ENCODE measurements around the gene CLEC18C.
"Not testable (repeated sequence)": the region's sequence is repeated elsewhere in the genome, so short reads cannot be mapped to it uniquely, and the experiment has no call there.

Gene CLEC18C

DNA sequence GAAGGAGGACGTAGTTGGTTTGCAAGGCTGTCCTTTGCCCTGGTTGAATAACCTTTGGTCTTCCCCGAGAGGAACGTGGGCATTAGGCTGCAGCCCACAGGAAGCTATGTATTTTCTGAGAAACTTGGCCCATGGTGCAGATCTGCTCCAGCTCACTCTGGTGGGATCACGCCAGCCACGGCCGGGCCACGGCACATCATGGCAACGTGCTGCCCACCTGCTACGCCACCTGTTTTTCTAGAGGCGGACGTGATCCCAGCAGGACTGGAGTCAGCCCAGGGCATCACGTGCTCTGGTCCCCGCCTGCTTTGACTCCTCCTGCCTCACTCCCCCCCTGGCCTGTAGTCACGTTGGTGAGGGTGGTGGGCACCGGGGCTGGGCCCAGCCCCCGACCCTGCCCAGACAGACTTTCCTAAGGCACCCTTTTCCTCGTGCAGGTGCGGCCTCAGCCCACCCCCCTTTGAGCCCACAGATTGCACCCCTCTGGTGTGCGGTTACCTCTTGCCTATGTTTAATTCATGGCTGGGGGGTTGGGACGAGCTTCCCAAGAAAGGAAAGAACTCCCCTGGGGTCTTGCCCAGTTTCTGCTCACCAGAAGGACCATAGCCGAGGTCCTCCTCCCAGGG is at the start of gene CLEC18C:
Gene CLEC18C, plus strand, starts transcription at position 576 of the 626 bp plus-strand sequence. CDS start 492 bp downstream, outside the sequence.
- not testable (repeated sequence) for H3K4me3 ChIP-seq (ENCODE audit: low read depth, low read length); DNase-seq (ENCODE audit: low read depth)

DNA sequence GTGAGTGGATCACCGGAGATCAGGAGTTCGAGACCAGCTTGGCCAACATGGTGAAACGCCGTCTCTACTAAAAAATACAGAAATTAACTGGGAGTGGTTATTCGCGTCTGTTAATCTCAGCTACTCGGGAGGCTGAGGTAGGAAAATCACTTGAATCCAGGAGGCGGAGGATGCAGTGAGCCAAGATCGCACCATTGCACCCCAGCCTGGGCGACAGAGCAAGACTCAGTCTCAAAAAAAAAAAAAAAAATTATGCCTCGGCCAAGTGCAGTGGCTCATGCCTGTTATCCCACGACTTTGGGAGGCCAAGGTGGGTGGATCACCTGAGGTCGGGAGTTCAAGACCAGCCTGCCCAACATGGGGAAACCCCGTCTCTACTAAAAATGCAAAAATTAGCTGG is 49.8 kb upstream of the CLEC18C start:
- H3K4me3 ChIP-seq (ENCODE audit: low read depth, low read length); DNase-seq (ENCODE audit: low read depth): not testable (repeated sequence)

DNA sequence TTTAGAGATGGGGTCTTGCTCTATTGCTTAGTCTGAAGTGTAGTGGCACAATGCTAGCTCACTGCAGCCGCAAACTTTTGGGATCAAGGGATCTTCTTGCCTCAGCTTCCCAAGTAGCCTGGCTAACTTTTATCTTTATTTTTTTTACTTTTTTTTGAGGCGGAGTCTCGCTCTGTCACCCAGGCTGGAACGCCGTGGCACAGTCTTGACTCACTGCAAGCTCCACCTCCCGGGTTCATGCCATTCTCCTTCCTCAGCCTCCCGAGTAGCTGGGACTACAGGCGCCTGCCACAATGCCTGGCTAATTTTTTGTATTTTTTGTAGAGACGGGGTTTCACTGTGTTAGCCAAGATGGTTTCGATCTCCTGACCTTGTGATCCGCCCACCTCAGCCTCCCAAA is 47.4 kb upstream of the CLEC18C start:
- DNase-seq (ENCODE audit: low read depth); H3K4me3 ChIP-seq (ENCODE audit: low read depth, low read length): not testable (repeated sequence)

DNA sequence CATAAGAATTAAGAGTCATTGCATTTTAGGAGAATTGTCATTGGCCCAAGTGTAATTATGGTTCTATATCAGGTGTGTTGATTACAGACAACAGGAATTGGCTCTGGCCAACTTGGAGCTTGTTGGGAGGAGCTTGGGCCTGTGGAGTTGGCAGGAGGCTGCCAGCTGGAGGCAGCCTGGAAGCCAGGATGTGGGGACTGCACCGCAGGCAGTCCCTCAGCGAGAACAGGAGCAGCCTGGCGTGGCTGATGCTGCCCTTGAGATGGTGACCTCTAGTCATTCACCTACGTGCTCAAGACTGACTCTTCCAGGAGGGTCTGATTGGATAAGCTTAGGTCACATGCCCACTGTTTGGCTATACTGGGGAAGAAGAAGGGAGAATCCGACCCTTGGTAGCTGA is 45.9 kb upstream of the CLEC18C start:
- H3K4me3 ChIP-seq (ENCODE audit: low read depth, low read length); DNase-seq (ENCODE audit: low read depth): not testable (repeated sequence)

DNA sequence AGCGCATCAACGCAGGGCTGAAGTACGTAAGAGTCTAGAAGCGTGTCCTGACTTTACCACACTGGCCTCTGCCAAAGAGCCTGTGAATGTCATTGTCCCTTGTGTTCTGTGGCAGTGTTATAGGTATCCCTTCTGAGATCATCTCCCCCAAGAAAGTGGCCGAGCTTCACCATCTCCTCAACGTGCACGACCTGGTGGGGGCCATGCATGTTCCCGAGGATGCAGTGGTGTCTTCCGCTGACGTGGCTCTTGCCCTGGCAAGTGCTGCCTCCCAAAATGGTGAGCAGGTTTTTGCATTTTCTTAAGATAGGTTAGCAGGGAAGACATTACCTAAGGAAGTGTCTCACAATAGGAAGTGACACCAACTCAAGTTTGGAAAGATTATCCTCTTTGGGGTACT is 44.7 kb upstream of the CLEC18C start:
- not testable (repeated sequence) for H3K4me3 ChIP-seq (ENCODE audit: low read depth, low read length); DNase-seq (ENCODE audit: low read depth)

DNA sequence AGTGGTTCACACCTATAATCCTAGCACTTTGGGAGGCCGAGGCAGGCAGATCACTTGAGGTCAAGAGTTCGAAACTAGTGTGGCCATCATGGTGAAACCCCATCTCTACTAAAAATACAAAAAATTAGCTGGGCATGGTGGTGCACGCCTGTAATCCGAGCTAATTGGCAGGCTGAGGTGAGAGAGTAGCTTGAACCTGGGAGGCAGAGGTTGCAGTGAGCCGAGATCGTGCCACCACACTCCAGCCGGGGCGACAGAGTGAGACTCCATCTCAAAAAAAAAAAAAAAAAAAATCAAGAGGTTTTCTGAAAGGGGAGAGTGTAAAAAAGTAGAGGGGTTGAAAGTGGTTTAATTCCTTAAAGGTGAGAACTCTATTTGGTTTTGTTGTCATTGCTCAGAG is 37.8 kb upstream of the CLEC18C start:
- not testable (repeated sequence) for DNase-seq (ENCODE audit: low read depth); H3K4me3 ChIP-seq (ENCODE audit: low read depth, low read length)

DNA sequence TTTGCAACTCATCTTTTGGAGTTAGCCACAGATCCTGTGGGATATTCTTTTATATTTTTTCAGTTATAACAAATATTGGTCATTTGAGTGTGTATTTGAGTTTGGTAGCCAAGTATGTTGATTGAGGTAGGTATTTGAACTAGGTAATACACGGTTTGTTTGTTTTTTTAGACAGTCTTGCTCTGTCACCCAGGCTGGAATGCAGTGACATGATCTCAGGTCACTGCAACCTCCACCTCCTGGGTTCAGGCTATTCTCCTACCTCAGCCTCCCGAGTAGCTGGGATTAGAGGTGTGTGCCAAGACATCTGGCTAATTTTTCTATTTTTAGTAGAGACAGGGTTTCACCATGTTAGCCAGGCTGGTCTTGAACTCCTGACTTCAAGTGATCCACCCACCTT is 37.0 kb upstream of the CLEC18C start:
- H3K4me3 ChIP-seq (ENCODE audit: low read depth, low read length); DNase-seq (ENCODE audit: low read depth): not testable (repeated sequence)

DNA sequence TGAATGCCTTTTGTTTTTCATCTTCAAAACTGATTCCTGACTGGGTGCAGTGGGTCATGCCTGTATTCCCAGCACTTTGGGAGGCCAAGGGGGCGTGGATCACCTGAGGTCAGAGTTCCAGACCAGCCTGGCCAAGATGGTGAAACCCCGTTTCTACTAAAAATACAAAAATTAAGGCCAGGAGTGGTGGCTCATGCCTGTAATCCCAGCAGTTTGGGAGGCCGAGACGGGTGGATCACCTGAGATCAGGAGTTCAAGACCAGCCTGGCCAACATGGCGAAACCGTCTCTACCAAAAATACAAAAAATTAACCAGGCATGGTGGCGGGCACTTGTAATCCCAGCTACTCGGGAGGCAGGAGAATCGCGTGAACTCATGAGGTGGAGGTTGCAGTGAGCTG is 30.8 kb upstream of the CLEC18C start:
- DNase-seq (ENCODE audit: low read depth); H3K4me3 ChIP-seq (ENCODE audit: low read depth, low read length): not testable (repeated sequence)

DNA sequence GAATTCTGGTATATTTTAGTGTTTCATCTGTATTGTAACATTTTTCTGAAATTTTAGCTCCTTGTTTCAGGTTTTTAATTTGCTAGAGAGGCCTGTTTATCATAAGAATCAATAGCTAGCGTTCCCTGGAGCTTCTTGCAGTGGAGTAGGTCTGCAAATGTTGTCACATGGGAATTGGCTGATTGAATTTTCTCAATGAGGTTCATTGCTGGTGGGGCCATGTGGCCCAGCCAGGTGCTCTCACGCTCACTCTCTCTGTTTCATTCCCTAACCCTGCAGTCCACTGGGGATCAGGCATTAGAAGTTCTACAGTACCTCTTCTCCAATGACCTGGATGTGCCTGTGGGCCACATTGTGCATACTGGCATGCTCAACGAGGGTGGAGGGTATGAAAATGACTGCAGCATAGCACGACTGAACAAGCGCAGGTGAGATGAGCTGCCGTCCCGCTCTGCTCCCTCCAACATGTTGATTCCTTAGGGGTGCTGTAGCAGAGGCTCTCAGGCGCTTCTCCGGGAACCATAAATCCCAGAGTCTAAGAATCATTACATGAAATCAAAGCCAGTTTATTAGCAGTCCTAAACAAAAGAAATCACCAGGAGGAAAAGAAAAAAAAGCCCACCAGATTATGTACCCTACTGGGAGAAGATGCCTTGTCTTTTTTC is 30.2 kb upstream of the CLEC18C start:
- H3K4me3 ChIP-seq (ENCODE audit: low read depth, low read length); DNase-seq (ENCODE audit: low read depth): not testable (repeated sequence)

DNA sequence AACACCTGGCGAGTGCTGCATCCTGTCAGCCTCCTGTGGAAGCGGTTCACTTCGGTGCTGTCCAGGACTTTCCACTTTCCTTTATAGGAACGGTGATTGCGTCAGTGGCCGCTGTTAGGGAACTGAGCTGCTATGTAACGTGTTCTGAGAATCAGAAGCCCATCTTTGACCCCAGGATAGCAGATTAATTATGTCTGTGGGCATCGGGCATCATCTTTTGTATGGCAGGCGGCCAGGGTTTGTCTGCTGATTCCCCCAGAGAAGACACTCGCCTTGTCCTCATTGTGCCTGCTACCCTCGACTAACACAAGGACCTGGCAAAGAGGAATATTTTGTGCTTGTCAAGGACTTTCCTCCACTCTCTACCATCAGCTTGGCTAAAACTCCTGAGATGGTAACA is 25.7 kb upstream of the CLEC18C start:
- DNase-seq (ENCODE audit: low read depth); H3K4me3 ChIP-seq (ENCODE audit: low read depth, low read length): not testable (repeated sequence)

DNA sequence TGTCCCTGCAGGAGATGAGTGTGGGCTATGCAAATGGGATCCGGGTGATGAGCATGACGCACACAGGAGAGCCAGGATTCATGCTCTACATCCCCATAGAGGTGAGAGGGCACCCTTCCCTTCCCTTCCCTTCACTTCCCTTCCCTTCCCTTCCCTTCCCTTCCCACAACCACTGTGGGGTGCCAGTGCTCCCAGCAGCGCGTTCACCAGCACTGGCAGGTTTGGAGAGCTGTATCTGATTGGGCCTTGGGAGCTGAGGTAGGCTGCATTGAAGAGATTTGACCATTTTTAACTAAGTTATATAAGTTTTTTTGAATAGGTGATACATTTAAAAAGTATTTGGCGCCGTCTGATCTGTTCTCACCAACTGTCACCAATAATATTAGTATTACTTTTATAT is 25.1 kb upstream of the CLEC18C start:
- not testable (repeated sequence) for DNase-seq (ENCODE audit: low read depth); H3K4me3 ChIP-seq (ENCODE audit: low read depth, low read length)

DNA sequence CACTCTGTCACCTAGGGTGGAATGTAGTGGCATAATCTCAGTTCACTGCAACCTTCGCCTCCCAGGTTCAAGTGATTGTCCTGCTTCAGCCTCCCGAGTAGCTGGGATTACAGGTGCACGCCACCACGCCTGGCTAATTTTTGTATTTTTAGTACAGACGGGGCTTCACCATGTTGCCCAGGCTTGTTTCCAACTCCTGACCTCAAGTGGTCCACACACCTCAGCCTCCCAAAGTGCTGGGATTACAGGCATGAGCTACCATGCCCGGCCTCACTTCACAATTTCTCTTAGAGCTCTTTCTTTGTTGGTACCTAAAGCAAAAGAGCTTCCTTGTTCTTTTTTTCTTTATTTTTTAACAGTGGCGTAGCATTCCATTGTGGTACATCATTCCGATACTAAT is 24.3 kb upstream of the CLEC18C start:
- H3K4me3 ChIP-seq (ENCODE audit: low read depth, low read length); DNase-seq (ENCODE audit: low read depth): not testable (repeated sequence)

DNA sequence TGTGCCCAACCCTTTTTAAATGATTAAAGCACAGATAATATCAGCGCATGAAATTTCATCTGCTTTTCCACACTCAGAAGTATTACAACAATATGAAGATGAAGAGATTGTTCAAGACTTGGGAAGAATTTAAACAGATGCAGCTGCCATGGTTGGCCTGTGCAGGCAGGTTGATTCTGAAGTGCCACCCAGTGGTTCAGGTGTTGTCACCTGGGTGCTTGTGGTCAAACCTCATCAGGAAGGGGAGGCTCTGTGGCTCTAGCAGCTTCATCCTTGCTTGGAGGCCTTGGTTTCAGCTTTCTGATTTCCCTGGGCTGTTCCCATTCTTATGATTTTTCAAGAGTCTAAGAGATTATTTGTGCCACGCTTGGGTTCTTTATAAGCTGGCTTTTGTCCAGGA is 22.2 kb upstream of the CLEC18C start:
- DNase-seq (ENCODE audit: low read depth), result no peak
- H3K4me3 ChIP-seq (ENCODE audit: low read depth, low read length), result no peak overlapping the region

DNA sequence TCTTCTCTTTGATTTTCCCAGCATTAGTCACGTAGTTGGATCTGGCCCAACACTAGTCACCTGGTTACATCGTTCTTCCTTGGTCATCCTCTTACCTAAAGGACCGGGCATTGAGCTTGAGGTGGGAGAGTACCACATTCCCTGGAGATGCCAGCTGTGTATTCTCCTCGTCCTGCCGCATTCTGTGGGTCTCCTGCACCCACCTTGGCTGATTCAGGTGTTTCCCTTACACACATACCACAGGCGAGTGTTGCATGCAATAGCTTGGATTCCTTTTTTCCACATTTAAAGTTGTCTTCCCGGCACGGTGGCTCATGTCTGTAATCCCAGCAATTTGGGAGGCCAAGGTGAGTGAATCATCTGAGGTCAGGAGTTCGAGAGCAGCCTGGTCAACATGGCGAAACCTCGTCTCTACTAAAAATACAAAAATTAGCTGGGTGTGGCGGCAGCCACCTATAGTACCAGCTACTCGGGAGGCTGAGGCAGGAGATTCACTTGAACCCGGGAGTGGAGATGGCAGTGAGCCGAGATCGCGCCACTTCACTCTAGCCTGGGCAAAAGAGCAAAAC is 21.6 kb upstream of the CLEC18C start:
- H3K4me3 ChIP-seq (ENCODE audit: low read depth, low read length), result no peak overlapping the region
- no peak for DNase-seq (ENCODE audit: low read depth)

DNA sequence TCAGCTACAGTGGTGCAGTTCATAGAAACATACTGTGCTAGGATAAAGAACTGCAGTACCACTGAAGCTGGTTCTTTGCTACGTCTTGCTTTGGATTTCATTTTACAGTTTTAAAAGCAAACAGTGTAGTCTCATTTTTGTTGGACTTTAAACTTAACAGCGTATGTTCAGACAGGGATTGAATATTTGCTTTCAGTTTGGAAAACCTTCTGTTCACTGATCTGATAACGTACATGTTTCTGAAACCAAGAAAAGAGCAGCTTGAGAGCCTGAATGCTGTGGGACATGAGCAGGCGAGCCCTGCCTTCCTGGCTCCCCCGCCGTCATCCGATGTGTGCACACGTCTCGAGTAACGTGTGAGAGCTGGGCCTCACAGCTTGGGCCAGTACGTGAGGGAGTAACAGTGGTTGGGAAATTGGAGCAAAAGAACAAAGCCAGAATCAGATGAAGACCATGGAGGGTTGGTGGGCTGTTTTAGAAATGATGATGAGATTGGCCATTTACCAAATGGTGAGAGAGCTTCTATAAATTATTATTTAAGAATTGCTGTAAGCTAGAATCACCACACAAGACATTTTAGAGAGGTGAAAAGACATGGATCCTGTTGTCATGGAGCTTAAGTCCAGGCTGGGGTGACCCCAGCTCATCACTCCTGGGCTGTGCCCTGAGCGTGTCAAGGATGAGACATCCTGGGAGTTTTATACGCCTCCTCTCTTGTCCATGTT is 20.8 kb upstream of the CLEC18C start:
- H3K4me3 ChIP-seq (ENCODE audit: low read depth, low read length), result no peak overlapping the region
- no peak for DNase-seq (ENCODE audit: low read depth)

DNA sequence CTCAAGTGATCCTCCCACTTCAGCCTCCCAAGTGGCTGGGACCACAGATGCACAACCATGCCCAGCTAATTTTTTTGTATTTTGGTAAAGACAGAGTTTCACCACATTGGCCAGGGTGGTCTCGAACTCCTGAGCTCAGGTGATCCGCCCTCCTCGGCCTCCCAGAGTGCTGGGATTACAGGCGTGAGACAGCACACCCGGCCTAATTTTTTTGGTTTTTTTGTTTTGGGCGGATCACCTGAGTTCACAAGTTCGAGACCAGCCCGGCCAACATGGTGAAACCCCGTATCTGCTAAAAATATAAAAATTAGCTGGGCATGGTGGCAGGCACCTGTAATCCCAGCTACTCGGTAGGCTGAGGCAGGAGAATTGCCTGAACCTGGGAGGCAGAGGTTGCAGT is 18.9 kb upstream of the CLEC18C start:
- not testable (repeated sequence) for DNase-seq (ENCODE audit: low read depth)

DNA sequence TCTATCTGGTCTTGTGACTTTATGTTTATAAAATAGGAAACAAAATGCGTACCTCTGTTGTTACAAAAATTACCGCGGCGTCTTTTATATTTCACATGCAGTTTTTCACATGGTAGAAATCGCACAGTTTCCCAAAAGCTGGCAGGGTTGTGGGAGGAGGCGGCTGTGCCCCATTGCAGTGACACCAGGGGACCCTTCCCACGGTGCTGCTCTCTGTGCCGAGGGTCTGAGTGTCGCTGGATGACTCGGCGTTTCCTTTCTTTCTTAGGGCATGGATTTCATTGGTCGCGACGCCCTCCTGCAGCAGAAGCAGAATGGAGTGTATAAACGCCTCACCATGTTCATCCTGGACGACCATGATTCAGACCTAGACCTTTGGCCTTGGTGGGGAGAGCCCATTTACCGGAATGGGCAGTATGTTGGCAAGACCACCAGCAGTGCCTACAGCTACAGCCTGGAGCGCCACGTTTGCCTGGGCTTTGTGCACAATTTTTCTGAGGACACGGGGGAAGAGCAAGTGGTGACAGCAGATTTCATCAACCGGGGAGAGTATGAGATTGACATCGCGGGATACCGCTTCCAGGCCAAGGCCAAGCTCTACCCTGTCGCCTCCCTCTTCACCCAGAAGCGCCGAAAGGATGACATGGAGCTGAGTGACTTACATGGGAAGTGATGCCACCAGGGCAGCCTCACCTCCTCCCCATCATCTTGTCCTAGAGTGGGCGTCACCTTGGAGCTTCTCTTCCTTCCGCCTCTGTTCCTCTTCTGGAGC is 17.2 kb upstream of the CLEC18C start:
- no peak for DNase-seq (ENCODE audit: low read depth)

More for the DNA sequence above, 18.9 kb upstream of the CLEC18C start:
- H3K4me3 ChIP-seq (ENCODE audit: low read depth, low read length), result not testable (repeated sequence)

DNA sequence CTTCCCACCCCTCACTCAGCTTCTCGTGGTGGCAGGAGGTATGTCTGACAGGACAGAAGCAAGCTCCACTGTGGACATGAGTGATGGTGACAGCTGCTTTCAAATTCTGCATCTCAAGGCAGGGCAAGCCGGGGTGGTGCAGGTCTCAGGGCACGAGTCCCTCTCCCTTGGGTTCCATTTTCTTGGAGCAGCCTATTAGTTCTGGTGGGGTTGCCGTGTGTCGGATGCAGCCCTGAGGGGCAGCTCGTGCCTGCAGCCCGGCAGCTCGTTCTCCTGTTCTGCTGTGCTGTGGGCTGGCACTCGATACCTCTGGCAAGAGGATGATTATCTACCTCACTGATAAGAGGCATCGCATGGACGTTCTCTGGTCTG is 16.5 kb upstream of the CLEC18C start:
- DNase-seq (ENCODE audit: low read depth), result no peak
- H3K4me3 ChIP-seq (ENCODE audit: low read depth, low read length), result no peak overlapping the region

More for the DNA sequence above, 17.2 kb upstream of the CLEC18C start:
- H3K4me3 ChIP-seq (ENCODE audit: low read depth, low read length), result no peak overlapping the region

DNA sequence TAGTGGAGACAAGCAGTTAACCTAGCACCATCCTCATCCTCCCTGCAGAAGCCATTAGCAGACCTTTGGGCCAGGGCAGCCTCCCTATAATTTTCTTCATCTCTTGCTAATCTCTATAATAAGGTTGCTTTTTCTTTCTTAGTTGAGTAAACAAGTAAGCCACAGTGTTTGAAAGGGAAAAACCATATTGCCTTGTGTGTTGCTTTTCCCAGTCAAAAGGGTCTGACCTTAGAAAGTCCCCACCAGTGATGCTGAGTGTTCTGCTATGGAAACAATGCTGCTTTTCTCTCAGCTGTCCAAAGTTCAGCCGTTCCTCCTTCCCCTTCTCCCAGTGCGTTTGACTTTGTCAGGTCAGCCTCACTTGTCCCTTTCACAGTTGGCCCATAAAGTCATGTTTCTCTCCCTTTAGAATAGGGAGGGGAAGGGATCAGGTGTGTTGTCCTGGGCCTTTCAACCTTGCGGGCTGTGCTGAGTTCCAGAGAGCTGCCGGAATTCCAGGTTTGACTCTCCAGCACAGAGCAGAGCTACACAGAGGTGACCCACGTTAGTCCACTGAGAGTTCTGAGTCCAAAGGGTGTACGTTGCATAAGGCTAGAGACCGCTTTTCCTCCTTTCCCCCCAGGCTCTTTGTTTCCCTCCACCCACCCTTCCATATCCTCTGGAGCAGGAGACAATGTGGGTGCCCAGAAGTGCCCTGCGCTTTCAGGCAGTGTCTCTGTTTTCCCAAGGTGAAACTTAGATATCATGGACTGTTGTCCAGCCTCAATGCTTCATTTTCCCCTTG is 15.9 kb upstream of the CLEC18C start:
- no peak for DNase-seq (ENCODE audit: low read depth)
- no peak overlapping the region for H3K4me3 ChIP-seq (ENCODE audit: low read depth, low read length)

Data from skeletal muscle cell (primary cell).